NCI-H146 (cell line): ENCODE data around the gene ALG3.

Experiments
- DNase-seq: peaks from one replicate; lab custom pipeline; 2025; lab: John Stamatoyannopoulos, UW

Gene ALG3

GRCh38 chr3:184234671-184235380, 13.9 kb downstream of the ALG3 start:
- DNase-seq: no peak

- no peak for DNase-seq
Measured at GRCh38 chr3:184234224-184234623, 14.5 kb downstream of the ALG3 start.

GRCh38 chr3:184233127-184233843, 15.5 kb downstream of the ALG3 start:
- no peak for DNase-seq

DNA sequence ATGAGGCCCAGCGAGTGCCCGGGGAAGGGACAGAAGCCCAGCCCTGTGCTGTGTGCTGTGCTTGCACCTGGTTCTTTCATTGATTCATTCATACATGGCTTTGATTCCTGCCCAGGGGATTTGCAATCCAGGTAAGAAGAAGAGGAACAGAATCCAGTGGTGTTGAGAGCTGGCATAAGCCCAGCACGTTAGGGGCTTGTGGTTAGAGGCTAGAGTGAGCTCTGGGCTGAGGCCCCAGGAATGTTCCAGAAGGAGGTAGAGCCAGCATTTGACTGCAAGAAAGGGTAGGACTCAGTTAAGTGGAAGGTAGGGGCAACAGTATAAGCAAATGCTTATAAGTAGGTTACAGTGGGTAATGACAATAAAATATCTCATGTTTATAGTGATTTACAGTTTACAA, 17.1 kb downstream of the ALG3 start:
- no peak for DNase-seq

- DNase-seq: peak; percentile 93
Measured at GRCh38 chr3:184230603-184231528, 17.9 kb downstream of the ALG3 start.

GRCh38 chr3:184230081-184230602, 18.6 kb downstream of the ALG3 start:
- DNase-seq: peak; percentile 89

GRCh38 chr3:184229394-184230080, 19.2 kb downstream of the ALG3 start, which contains the start of gene VWA5B2:
Gene VWA5B2 (plus strand): TSS chr3:184229585. CDS start chr3:184230529, 944 bp downstream.
- peak; percentile 92 for DNase-seq

DNA sequence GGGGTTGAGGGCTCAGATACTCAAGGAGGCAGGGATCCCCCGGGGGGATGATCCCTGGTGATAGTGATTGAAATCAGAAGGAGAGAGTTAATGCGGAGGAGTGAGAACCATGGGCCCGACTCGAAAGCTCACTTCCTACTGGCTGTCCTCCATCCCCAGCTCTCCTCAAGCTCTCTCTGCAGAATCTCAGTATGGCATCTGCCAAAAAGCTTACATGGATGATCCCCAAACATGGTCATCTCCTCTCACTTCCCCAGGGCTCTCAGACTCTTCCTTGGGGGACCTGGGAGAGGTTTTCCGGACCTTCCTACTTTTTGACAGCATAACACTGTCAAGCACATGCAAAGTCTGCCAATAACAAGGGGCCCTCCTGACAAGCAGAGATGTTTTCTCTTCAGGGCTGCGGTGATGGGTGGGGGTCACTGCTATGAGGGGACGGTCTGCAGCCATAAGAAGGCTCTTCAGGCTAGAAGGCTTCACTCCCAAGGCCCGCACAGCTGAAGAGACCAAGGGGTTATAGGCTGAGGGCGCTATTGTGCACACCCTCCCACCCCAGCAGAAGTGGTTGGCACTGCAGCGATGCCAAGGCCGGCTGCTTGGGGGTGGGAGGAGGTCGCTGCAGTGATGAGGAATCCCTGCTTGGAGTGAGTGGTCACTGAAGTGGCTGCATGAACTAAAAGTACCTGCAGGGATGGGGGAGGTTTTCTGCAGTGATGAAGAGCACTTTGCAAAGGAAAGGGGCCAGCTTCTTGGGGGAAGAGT, 20.2 kb downstream of the ALG3 start:
- no peak for DNase-seq

DNA sequence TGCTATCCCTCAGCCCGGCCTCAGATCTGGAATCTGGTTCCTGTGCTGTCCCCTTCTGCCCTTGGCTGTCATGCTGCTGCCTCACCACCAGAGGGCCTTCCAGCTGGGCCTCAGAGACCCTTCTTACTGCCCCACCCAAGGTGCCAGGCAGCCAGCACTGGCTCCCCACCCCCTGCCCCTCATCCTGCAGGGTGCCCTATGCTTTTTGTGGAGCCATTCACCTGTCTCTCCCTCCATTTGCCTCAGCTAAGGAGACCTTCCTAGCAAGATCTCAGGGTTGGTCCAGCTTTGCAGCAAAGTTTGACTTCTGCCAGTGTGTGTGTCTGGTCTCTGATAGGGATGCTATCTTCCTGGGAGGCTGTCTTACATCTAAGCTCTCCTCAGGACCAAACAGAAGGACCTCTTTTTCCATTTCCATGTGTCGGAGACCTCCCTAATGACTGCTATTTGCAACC, 21.3 kb downstream of the ALG3 start:
- DNase-seq: peak; percentile 69

DNA sequence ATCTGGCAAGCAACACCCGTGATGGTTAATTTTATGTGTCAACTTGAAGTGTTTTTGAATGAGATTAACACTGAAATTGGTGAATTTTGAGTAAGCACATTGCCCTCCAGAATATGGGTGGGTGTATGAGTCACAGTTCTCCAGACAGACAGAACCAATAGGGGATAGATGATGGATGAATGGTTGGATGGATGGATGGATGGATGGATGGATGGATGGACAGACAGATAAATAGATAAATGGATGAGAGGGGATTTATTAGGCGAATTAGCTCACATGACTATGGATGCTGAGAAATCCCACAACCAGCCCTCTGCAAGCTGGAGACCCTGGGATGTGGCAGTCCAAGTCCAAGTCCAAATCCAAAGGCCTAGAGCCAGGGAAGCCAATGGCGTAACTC, 24.8 kb downstream of the ALG3 start:
- no peak for DNase-seq

DNA sequence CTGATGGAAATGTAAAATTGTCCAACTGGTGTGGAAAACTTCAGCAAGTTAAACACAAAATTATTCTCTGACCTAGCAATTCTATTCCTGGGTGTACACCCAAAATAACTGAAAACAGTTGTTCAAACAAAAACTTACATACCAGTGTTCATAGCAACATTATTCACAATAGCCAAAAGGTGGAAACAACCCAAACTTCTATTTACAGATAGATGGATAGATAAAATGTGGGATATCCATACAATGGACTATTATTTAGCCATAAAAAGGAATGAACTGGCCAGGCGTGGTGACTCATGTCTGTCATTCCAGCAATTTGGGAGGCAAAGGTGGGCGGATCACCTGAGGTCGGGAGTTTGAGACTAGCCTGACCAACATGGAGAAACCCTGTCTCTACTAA, 26.2 kb downstream of the ALG3 start:
- DNase-seq: no peak

GRCh38 chr3:184218814-184219213, 29.9 kb downstream of the ALG3 start:
- DNase-seq: peak; percentile 23

DNA sequence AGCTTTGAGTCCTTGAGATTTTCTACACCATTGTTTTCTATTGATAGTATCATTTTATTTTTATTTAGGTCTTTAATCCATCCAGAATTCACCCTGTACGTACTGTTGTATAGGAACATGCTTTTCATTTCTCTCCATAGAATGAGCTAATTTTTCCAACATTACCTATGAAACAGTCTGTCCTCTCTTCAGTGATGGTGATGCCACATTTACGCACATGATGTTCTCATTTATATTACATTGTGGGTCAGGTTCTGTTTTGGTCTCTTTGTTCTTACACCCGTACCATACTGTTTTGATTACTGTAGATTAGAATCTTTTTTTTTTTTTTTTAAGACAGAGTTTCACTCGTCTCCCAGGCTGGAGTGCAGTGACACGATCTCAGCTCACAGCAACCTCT, 37.0 kb downstream of the ALG3 start:
- no peak for DNase-seq

DNA sequence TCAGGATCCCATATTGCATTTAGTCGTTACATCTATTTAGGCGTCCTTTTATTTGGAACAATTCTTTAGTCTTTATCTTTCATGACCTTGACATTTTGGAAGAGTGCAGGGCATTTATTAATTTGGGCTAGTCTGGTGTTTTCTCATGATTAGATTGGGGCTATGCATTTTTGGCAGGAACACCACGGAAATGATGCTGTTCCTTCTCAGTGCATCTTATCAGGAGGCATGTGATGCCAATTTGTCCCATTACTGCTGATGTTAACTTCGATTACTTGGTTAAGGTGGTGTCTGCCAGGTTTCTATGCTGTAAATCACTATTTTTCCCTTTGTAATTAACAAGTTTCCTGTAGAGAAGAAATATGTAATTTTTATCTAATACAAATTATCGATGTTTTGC, 37.5 kb downstream of the ALG3 start:
- DNase-seq: no peak

DNA sequence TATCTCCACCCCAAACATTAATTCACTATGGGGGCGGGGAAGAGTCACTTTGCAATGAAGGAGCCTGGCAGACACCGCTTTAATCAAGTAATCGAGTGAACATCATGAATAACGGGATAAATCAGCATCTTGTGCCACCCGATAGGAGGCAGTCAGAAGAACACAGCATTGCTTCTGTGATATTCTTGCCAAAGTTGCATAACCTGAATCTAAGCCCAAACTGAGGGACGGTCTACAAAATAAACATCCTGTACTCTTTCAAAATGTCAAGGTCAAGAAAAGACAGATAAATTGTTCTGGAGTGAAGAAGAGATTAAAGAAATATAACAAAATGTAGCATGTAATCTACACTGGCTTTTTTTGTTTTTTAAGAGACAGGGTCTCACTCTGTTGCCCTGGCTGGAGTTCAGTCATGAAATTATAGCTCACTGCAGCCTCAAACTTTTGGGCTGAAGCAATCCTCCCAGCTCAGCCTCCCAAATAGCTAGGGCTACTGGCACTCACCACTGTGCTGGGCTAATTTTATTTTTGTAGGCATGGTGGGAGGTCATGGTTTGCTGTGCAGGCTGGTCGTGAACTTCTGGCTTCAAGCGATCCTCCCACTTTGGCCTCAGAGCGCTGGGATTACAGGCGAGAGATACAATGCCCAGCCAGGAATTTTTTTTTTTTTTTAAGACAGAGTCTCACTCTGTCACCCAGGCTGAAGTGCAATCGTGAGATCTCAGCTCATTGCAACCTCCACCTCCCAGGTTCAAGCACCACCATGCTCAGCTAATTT, 39.4 kb downstream of the ALG3 start:
- DNase-seq: no peak

- no peak for DNase-seq
Measured at GRCh38 chr3:184203526-184203925, 45.2 kb downstream of the ALG3 start.

DNA sequence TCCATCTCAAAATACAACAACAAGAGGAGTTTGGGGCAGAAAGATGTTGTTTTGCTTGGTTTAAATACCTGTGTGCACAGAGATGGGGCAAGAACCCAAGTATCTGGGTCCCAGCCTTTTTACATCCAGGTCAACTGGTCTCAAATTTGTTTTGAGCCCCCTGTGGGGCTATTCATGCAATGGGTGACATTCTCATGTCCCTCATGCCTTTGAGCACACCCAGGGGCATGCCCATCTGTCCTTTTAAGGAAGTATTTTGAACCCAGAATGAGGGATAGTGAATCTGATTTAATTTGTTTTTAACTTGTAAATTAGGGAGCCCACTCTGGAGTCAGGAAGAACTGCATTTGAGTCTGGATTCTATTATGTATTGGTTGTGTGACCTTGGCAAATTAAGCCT, 47.9 kb downstream of the ALG3 start:
- DNase-seq: no peak

DNA sequence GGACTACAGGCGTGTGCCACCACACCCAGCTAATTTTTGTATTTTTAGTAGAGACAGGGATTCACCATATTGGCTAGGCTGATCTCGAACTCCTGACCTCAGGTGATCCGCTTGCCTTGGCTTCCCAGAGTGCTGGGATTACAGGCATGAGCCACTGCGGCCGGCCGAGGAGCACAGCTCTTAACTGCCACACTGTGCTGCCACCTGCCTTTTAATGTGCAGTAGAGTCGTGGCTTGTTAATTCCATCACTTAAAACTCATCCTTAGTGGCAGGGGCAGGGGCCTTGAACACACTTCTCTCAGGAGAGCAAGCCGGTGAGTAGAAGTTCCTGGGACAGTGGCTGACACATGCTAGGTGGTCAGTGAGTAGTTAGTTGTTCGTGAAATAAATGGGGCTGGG, 50.3 kb downstream of the ALG3 start:
- DNase-seq: no peak

DNA sequence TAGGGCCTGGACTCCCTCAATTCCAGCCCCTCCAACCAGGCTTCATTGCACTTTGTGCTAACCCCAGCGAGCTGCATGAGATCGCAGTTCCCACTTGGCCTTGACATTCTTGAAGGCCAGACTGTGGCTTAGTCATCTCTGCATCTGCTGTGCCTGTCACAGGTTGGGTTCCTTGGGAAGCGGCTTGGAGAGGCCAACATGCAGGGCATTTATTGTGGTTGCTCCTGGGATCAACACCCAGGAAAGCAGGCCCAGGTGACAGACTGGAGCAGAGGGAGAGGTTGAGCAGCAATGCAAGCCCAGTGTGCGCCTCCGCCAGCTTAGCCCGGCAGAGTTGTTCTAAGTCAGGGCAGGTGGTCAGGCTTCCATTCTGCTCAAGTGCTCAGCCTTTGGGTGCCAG, 52.2 kb downstream of the ALG3 start:
- no peak for DNase-seq

- DNase-seq: no peak
Measured at GRCh38 chr3:184193991-184194539, 54.7 kb downstream of the ALG3 start.
